ENCODE results near the gene EBP. TPM values are rescaled to one million over a fixed set of nuclear protein-coding genes. Genes with fewer than 3 reads are reported as not detected.
"Not testable (repeated sequence)": the region's sequence is repeated elsewhere in the genome, so short reads cannot be mapped to it uniquely, and the experiment has no call there.

EBP gene
- total RNA-seq, 2 experiments from 2014 or later: 38.1 to 41.1 TPM

GRCh38 chrX:48540480-48540879 lies 18.9 kb downstream of the EBP start:
- no peaks in the 10 kb centered on the region for H3K27me3 Mint-ChIP-seq
- POLR2A ChIA-PET: interaction anchor here (0.6 to 2.9 kb wide), 15 partner anchors 10 to 728 kb away, joined by 3 to 101 read pairs (median 6); partner anchors contain the start of genes CCDC22, EBP, HDAC6 and OTUD5
- intact Hi-C loops (cut with DNase I, micrococcal nuclease): loop anchor here in 1 of 2 experiments (5.0 kb wide), 1 partner anchor 458 kb away; no protein-coding TSS in a partner anchor

GRCh38 chrX:48541140-48541814 lies 19.7 kb downstream of the EBP start:
- Mint-ChIP-seq H3K36me3 (ENCODE audit: low read depth) (peaks cover 25% of the 10 kb centered on the region), H3K27me3 (no peaks in the 10 kb centered on the region), H3K4me3 (peak overlapping the region; percentile 93), H3K4me1 (ENCODE audit: low read depth) (peaks cover 20% of the 10 kb centered on the region), H3K9me3 (no peaks in the 10 kb centered on the region), H3K27ac (peak overlapping the region; percentile 97)
- ChIA-PET CTCF (interaction anchor here (1.7 kb wide), 1 partner anchor 72 kb away, joined by 6 read pairs; no protein-coding TSS in a partner anchor), POLR2A (no interaction called here)
- Histone ChIP-seq H3K27me3 (ENCODE audit: control insufficient read depth in 1 of 2, insufficient read depth in 2 of 2, low read length in 2 of 2) (no peaks in the 10 kb centered on the region), H3K27ac (ENCODE audit: low read depth in 1 of 2, low read length in 2 of 2) (peak overlapping the region; percentile 84 to 95), H3K4me1 (ENCODE audit: insufficient read depth, low read length) (peaks cover 21% of the 10 kb centered on the region), H3K9me3 (ENCODE audit: control insufficient read depth in 1 of 2, insufficient read depth in 1 of 2, low read length in 2 of 2) (no peaks in the 10 kb centered on the region), H3K4me3 (ENCODE audit: low read length) (no peak overlapping the region), H3K36me3 (ENCODE audit: insufficient read depth, low read length) (peaks cover 23% of the 10 kb centered on the region)
- no peak for TF ChIP-seq CTCF (IDR thresholded peaks at IDR 0.05)
- intact Hi-C loops (cut with DNase I, micrococcal nuclease): loop anchor here in 1 of 2 experiments (5.0 kb wide), 1 partner anchor 459 kb away; no protein-coding TSS in a partner anchor
- no peak for ATAC-seq (ENCODE audit: poor library complexity)
- no peak for DNase-seq

More at GRCh38 chrX:48540480-48540879, 18.9 kb downstream of the EBP start:
- no peak for TF ChIP-seq CTCF (IDR thresholded peaks at IDR 0.05)
- Mint-ChIP-seq H3K9me3 (no peaks in the 10 kb centered on the region), H3K4me1 (ENCODE audit: low read depth) (peaks cover 20% of the 10 kb centered on the region), H3K36me3 (ENCODE audit: low read depth) (peaks cover 23% of the 10 kb centered on the region), H3K27ac (peak overlapping the region; percentile 97), H3K4me3 (peak overlapping the region; percentile 93)
- CTCF ChIA-PET: interaction anchor here (1.1 to 2.1 kb wide), 5 partner anchors 12 to 71 kb away, joined by 3 to 9 read pairs (median 6); partner anchors contain the start of genes EBP and RBM3
- peaks cover 21% of the 10 kb centered on the region for H3K4me1 ChIP-seq (ENCODE audit: insufficient read depth, low read length)
- DNase-seq: peak in 2 of 14 experiments; percentile 22 to 30
- no peak for ATAC-seq (ENCODE audit: poor library complexity)
- H3K36me3 ChIP-seq (ENCODE audit: insufficient read depth, low read length): peaks cover 19% of the 10 kb centered on the region
- peak overlapping the region; percentile 74 for H3K4me3 ChIP-seq (ENCODE audit: low read length)
- peak overlapping the region; percentile 84 to 95 for H3K27ac ChIP-seq (ENCODE audit: low read depth in 1 of 2, low read length in 2 of 2)
- H3K27me3 ChIP-seq (ENCODE audit: control insufficient read depth in 1 of 2, insufficient read depth in 2 of 2, low read length in 2 of 2): no peaks in the 10 kb centered on the region
- no peaks in the 10 kb centered on the region for H3K9me3 ChIP-seq (ENCODE audit: control insufficient read depth in 1 of 2, insufficient read depth in 1 of 2, low read length in 2 of 2)

- intact Hi-C loops (cut with DNase I, micrococcal nuclease): no loop called here
- peaks cover 31% of the 10 kb centered on the region for H3K36me3 Mint-ChIP-seq (ENCODE audit: low read depth)
- no peak for TF ChIP-seq CTCF (IDR thresholded peaks at IDR 0.05)
- Histone ChIP-seq H3K4me3 (ENCODE audit: low read length) (no peak overlapping the region), H3K4me1 (ENCODE audit: insufficient read depth, low read length) (no peaks in the 10 kb centered on the region), H3K9me3 (ENCODE audit: control insufficient read depth in 1 of 2, insufficient read depth in 1 of 2, low read length in 2 of 2) (no peaks in the 10 kb centered on the region), H3K27me3 (ENCODE audit: control insufficient read depth in 1 of 2, insufficient read depth in 2 of 2, low read length in 2 of 2) (no peaks in the 10 kb centered on the region), H3K27ac (ENCODE audit: low read depth in 1 of 2, low read length in 2 of 2) (no peak overlapping the region), H3K36me3 (ENCODE audit: insufficient read depth, low read length) (peaks cover 27% of the 10 kb centered on the region)
- ChIA-PET POLR2A (interaction anchor here (1.2 to 2.5 kb wide), 2 partner anchors 9 to 25 kb away, joined by 3 to 8 read pairs; partner anchors contain the start of genes RBM3 and TBC1D25), CTCF (no interaction called here)
- no peak overlapping the region for H3K27ac Mint-ChIP-seq
- no peak overlapping the region for H3K4me3 Mint-ChIP-seq
- H3K9me3 Mint-ChIP-seq: no peaks in the 10 kb centered on the region
- no peaks in the 10 kb centered on the region for H3K4me1 Mint-ChIP-seq (ENCODE audit: low read depth)
- DNase-seq (no peak), ATAC-seq (ENCODE audit: poor library complexity) (no peak)
- H3K27me3 Mint-ChIP-seq: no peaks in the 10 kb centered on the region
These were observed 27.3 kb downstream of the EBP start for GRCh38 chrX:48548871-48549270.

GRCh38 chrX:48555731-48556325 lies 34.2 kb downstream of the EBP start:
- CTCF ChIA-PET; H3K4me3 ChIP-seq (ENCODE audit: low read length); POLR2A ChIA-PET; H3K4me1 ChIP-seq (ENCODE audit: insufficient read depth, low read length); H3K9me3 Mint-ChIP-seq; DNase-seq; H3K27me3 Mint-ChIP-seq; H3K27ac Mint-ChIP-seq; H3K27me3 ChIP-seq (ENCODE audit: control insufficient read depth in 1 of 2, insufficient read depth in 2 of 2, low read length in 2 of 2); ATAC-seq (ENCODE audit: poor library complexity); H3K9me3 ChIP-seq (ENCODE audit: control insufficient read depth in 1 of 2, insufficient read depth in 1 of 2, low read length in 2 of 2); H3K27ac ChIP-seq (ENCODE audit: low read depth in 1 of 2, low read length in 2 of 2); H3K4me3 Mint-ChIP-seq; H3K4me1 Mint-ChIP-seq (ENCODE audit: low read depth); intact Hi-C loops (cut with DNase I, micrococcal nuclease): not testable (repeated sequence)
- H3K36me3 Mint-ChIP-seq (ENCODE audit: low read depth): peaks cover 51% of the 10 kb centered on the region
- peaks cover 40% of the 10 kb centered on the region for H3K36me3 ChIP-seq (ENCODE audit: insufficient read depth, low read length)

Measured in CD4-positive, alpha-beta T cell (primary cell).